Mesenchymal stem cell (in vitro differentiated cells and primary cell): ENCODE data around the gene NEK3.
"Not testable (repeated sequence)": the region's sequence is repeated elsewhere in the genome, so short reads cannot be mapped to it uniquely, and the experiment has no call there.

ENCODE experiments used
- DNase-seq: peaks from one replicate; pipeline ENCODE4 v3.0.0-alpha.2; 2013
- H2AFZ ChIP-seq: one replicate; pipeline ENCODE4 v1.6.1; 2013; ENCODE audit warnings: low read depth, mild to moderate bottlenecking, control low read depth, inconsistent platforms, low read length, moderate library complexity
- H2AK5ac ChIP-seq: 2 replicates; pipeline ENCODE4 v1.6.1; 2013; ENCODE audit warnings: low read length, moderate library complexity, mild to moderate bottlenecking, inconsistent platforms; ENCODE audit not compliant: severe bottlenecking
- H2BK120ac ChIP-seq: one replicate; pipeline ENCODE4 v1.6.1; 2013; ENCODE audit warnings: low read depth, mild to moderate bottlenecking, inconsistent platforms, low read length, moderate library complexity
- H2BK12ac ChIP-seq, 2 experiments: one replicate each; pipeline ENCODE4 v1.6.1; 2013; ENCODE audit warnings: inconsistent platforms in 2 of 2, low read length in 2 of 2, mild to moderate bottlenecking in 2 of 2, moderate library complexity in 2 of 2, control low read depth in 1 of 2
- H2BK15ac ChIP-seq: one replicate; pipeline ENCODE4 v1.6.1; 2013; ENCODE audit warnings: mild to moderate bottlenecking, low read depth, inconsistent platforms; ENCODE audit not compliant: poor library complexity, severe bottlenecking
- H2BK5ac ChIP-seq: 2 replicates; pipeline ENCODE4 v1.6.1; 2013; ENCODE audit warnings: low read depth, mild to moderate bottlenecking, low read length, control low read depth, inconsistent platforms; ENCODE audit not compliant: poor library complexity, severe bottlenecking
- H3K14ac ChIP-seq, 2 experiments: one replicate each; pipeline ENCODE4 v1.6.1; 2013; ENCODE audit warnings: inconsistent platforms in 2 of 2, low read length in 2 of 2, control low read depth in 1 of 2, mild to moderate bottlenecking in 1 of 2, moderate library complexity in 1 of 2
- H3K18ac ChIP-seq, 2 experiments: one replicate each; pipeline ENCODE4 v1.6.1; 2013; ENCODE audit warnings: inconsistent platforms in 2 of 2, low read length in 2 of 2, control low read depth in 1 of 2, low read depth in 1 of 2, mild to moderate bottlenecking in 1 of 2
- H3K23ac ChIP-seq, 2 experiments: one replicate each; pipeline ENCODE4 v1.6.1; 2013; ENCODE audit warnings: inconsistent platforms in 2 of 2, low read length in 2 of 2, mild to moderate bottlenecking in 2 of 2, moderate library complexity in 2 of 2, control low read depth in 1 of 2
- H3K27ac ChIP-seq: 2 replicates; pipeline ENCODE4 v1.5.1; 2013; ENCODE audit warnings: mild to moderate bottlenecking, moderate library complexity, low read length, control low read depth, inconsistent platforms; ENCODE audit not compliant: poor library complexity, severe bottlenecking
- H3K27me3 ChIP-seq, 2 experiments: 2 replicates each; pipeline versions ENCODE4 v1.6.1 to v1.7.0; 2013; ENCODE audit warnings: low read length in 2 of 2, mild to moderate bottlenecking in 2 of 2, moderate library complexity in 2 of 2, control low read depth in 1 of 2, inconsistent platforms in 1 of 2; ENCODE audit not compliant: control insufficient read depth in 1 of 2, insufficient read depth in 1 of 2
- H3K36me3 ChIP-seq, 2 experiments: 2 replicates each; pipeline versions ENCODE4 v1.6.1 to v1.7.0; 2013; ENCODE audit warnings: low read length in 2 of 2, control low read depth in 1 of 2, inconsistent platforms in 1 of 2, low read depth in 1 of 2, mild to moderate bottlenecking in 1 of 2; ENCODE audit not compliant: insufficient read depth in 2 of 2, control insufficient read depth in 1 of 2
- H3K4ac ChIP-seq, 2 experiments: one replicate each; pipeline ENCODE4 v1.6.1; 2013; ENCODE audit warnings: inconsistent platforms in 2 of 2, low read length in 2 of 2, mild to moderate bottlenecking in 2 of 2, moderate library complexity in 2 of 2, control low read depth in 1 of 2, low read depth in 1 of 2
- H3K4me1 ChIP-seq: 2 replicates; pipeline ENCODE4 v1.6.1; 2013; ENCODE audit warnings: low read depth, low read length, control low read depth; ENCODE audit not compliant: control insufficient read depth, insufficient read depth
- H3K4me2 ChIP-seq: 2 replicates; pipeline ENCODE4 v1.6.1; 2013; ENCODE audit warnings: low read length, mild to moderate bottlenecking, inconsistent platforms; ENCODE audit not compliant: poor library complexity, severe bottlenecking
- H3K4me3 ChIP-seq, 2 experiments: 2 replicates each; pipeline versions ENCODE4 v1.5.1 to v1.7.0; 2013; ENCODE audit warnings: low read length in 2 of 2, mild to moderate bottlenecking in 2 of 2, control low read depth in 1 of 2, low read depth in 1 of 2; ENCODE audit not compliant: insufficient read depth in 1 of 2
- H3K79me1 ChIP-seq: replicated peaks from 2 replicates; pipeline ENCODE4 v1.6.1; 2013; ENCODE audit warnings: mild to moderate bottlenecking, control low read depth, low read length, inconsistent platforms; ENCODE audit not compliant: poor library complexity, severe bottlenecking
- H3K9ac ChIP-seq: 2 replicates; pipeline ENCODE4 v1.7.0; 2013; ENCODE audit warnings: mild to moderate bottlenecking, low read length, moderate library complexity
- H3K9me3 ChIP-seq: 2 replicates; pipeline ENCODE4 v1.7.0; 2013; ENCODE audit warnings: mild to moderate bottlenecking, low read length; ENCODE audit not compliant: control insufficient read depth
- H4K8ac ChIP-seq: one replicate; pipeline ENCODE4 v1.6.1; 2013; ENCODE audit warnings: inconsistent platforms, mild to moderate bottlenecking, low read length, moderate library complexity
- H4K91ac ChIP-seq: one replicate; pipeline ENCODE4 v1.6.1; 2013; ENCODE audit warnings: mild to moderate bottlenecking, low read length, inconsistent platforms
- WGBS: methylation state at CpG from one replicate; pipeline ENCODE4 v1.1.7; 2013; ENCODE audit warnings: mixed read lengths; 5-methylcytosine and 5-hydroxymethylcytosine counted together

The NEK3 gene

GRCh38 chr13:52102423-52102822 lies 57.0 kb downstream of the NEK3 start:
- H2BK12ac ChIP-seq, DNase-seq, H3K14ac ChIP-seq, H3K27me3 ChIP-seq, H3K4me1 ChIP-seq, H3K4me2 ChIP-seq, H2BK5ac ChIP-seq, H3K4me3 ChIP-seq, H2AFZ ChIP-seq, H3K9me3 ChIP-seq, H4K91ac ChIP-seq, H3K18ac ChIP-seq, H3K4ac ChIP-seq, H2BK120ac ChIP-seq, H4K8ac ChIP-seq, H3K9ac ChIP-seq, H2BK15ac ChIP-seq, H3K27ac ChIP-seq, H3K36me3 ChIP-seq, H3K23ac ChIP-seq, H2AK5ac ChIP-seq, H3K79me1 ChIP-seq: not testable (repeated sequence)
- 92% methylated on average over 3 of the region's 3 CpGs for WGBS

GRCh38 chr13:52097197-52097596 lies 62.2 kb downstream of the NEK3 start:
- no peak for DNase-seq
- WGBS: 92% methylated on average over 5 of the region's 5 CpGs
- Histone ChIP-seq H3K9ac (no peak overlapping the region), H4K91ac (no peak overlapping the region), H3K14ac (no peak overlapping the region), H3K9me3 (peaks cover 3% of the 10 kb centered on the region), H4K8ac (no peak overlapping the region), H2BK12ac (no peak overlapping the region), H3K23ac (no peak overlapping the region), H3K27ac (no peak overlapping the region), H3K79me1 (no peaks in the 10 kb centered on the region), H3K4me3 (no peak overlapping the region), H3K4me2 (no peak overlapping the region), H3K36me3 (no peaks in the 10 kb centered on the region), H3K18ac (no peak overlapping the region), H3K4me1 (no peaks in the 10 kb centered on the region), H2BK15ac (no peak overlapping the region), H3K4ac (no peak overlapping the region), H2BK120ac (no peak overlapping the region), H2AFZ (no peak overlapping the region), H2AK5ac (no peak overlapping the region), H3K27me3 (no peaks in the 10 kb centered on the region), H2BK5ac (no peak overlapping the region)

GRCh38 chr13:52096748-52097147 lies 62.6 kb downstream of the NEK3 start:
- H4K91ac ChIP-seq: no peak overlapping the region
- H3K27ac ChIP-seq: no peak overlapping the region
- no peaks in the 10 kb centered on the region for H3K27me3 ChIP-seq
- no peak overlapping the region for H2BK12ac ChIP-seq
- no peak overlapping the region for H3K14ac ChIP-seq
- no peak overlapping the region for H2BK5ac ChIP-seq
- H4K8ac ChIP-seq: no peak overlapping the region
- no peak overlapping the region for H3K4me3 ChIP-seq
- no peaks in the 10 kb centered on the region for H3K36me3 ChIP-seq
- DNase-seq: no peak
- no peak overlapping the region for H3K23ac ChIP-seq
- no peak overlapping the region for H3K4me2 ChIP-seq
- no peak overlapping the region for H2BK120ac ChIP-seq
- no peak overlapping the region for H3K4ac ChIP-seq
- WGBS: 69% methylated on average over 3 of the region's 3 CpGs
- H2AFZ ChIP-seq: no peak overlapping the region
- H3K9me3 ChIP-seq: peaks cover 3% of the 10 kb centered on the region
- H2BK15ac ChIP-seq: no peak overlapping the region
- no peaks in the 10 kb centered on the region for H3K79me1 ChIP-seq
- no peaks in the 10 kb centered on the region for H3K4me1 ChIP-seq
- no peak overlapping the region for H3K9ac ChIP-seq
- no peak overlapping the region for H3K18ac ChIP-seq
- H2AK5ac ChIP-seq: no peak overlapping the region

GRCh38 chr13:52096062-52096461 lies 63.3 kb downstream of the NEK3 start:
- Histone ChIP-seq H3K4me3 (no peak overlapping the region), H3K27me3 (no peaks in the 10 kb centered on the region), H2BK12ac (no peak overlapping the region), H3K36me3 (no peaks in the 10 kb centered on the region), H2AFZ (no peak overlapping the region), H2AK5ac (no peak overlapping the region), H3K23ac (no peak overlapping the region), H3K9me3 (peaks cover 3% of the 10 kb centered on the region), H2BK120ac (no peak overlapping the region), H3K4me1 (no peaks in the 10 kb centered on the region), H3K4ac (no peak overlapping the region), H3K27ac (no peak overlapping the region), H3K18ac (no peak overlapping the region), H3K79me1 (no peaks in the 10 kb centered on the region), H3K4me2 (no peak overlapping the region), H3K14ac (no peak overlapping the region), H4K8ac (no peak overlapping the region), H4K91ac (no peak overlapping the region), H2BK15ac (no peak overlapping the region), H3K9ac (no peak overlapping the region), H2BK5ac (no peak overlapping the region)
- DNase-seq: no peak
- WGBS: 88% methylated on average over 2 of the region's 2 CpGs
